GM18505 (cell line): ENCODE data around the gene TUBB8B.
"Not testable (repeated sequence)": the region's sequence is repeated elsewhere in the genome, so short reads cannot be mapped to it uniquely, and the experiment has no call there.

ENCODE experiments used
- ATAC-seq: cut with Tn5 transposase; IDR thresholded peaks from one replicate; pipeline ENCODE4 v1.9.1; 2021; ENCODE audit not compliant: unreplicated experiment

The TUBB8B gene

GRCh38 chr18:13177-13576 is 36.2 kb downstream of the TUBB8B start:
- ATAC-seq, result not testable (repeated sequence)

DNA sequence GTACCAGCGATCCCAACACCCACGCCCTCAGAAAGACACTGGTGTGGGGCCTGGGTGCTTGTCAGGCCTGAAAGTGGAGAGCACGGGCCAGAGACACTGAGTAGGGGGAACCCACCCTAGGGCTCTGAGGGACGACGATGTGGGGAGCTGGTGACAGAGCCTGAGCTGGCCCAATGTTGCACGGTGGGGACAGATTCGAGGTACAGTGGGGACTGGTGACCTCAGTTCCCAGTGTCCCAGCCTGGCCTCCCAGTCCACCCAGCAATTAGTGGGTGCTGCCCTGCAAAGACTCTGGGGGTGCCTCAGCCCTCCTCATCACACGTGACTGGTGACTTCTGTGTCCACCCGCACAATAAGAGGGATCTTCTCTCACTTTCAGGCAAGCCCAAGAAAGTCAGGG is 36.6 kb downstream of the TUBB8B start:
- ATAC-seq, result not testable (repeated sequence)

DNA sequence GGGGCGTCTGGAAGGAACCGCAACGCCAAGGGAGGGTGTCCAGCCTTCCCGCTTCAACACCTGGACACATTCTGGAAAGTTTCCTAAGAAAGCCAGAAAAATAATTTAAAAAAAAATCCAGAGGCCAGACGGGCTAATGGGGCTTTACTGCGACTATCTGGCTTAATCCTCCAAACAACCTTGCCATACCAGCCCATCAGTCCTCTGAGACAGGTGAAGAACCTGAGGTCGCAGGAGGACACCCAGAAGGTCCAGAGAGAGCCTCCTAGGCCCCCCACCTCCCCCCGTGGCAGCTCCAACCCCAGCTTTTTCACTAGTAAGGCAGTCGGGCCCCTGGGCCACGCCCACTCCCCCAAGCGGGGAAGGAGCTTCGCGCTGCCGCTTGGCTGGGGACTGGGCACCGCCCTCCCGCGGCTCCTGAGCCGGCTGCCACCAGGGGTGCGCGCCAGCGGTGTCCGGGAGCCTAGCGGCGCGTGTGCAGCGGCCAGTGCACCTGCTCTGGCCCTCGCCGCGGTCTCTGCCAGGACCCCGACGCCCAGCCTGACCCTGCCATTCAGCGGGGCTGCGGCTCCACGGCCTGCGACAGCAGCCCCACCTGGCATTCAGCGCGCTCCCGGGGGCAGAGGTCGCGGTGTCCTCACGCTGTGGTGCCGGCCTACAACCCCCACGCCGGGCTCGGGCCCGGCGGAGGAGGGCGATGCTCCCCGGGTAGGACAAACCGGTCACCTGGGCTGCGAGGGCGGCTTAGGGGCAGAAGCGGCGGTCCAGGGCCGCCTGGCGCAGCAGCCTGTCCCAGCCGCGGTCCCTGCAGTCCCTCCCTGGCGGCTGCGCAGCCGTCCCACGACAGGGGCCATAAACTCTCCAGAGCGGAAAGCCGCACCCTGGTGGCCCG is 37.8 kb downstream of the TUBB8B start:
- not testable (repeated sequence) for ATAC-seq

- not testable (repeated sequence) for ATAC-seq
These were observed 38.7 kb downstream of the TUBB8B start for GRCh38 chr18:10624-11184.

GRCh38 chr18:9937-10336 is 39.5 kb downstream of the TUBB8B start:
- not testable (repeated sequence) for ATAC-seq
